ACC112 (cell line): Measurements from ENCODE around the gene TMEM42.
"Not testable (repeated sequence)": the region's sequence is repeated elsewhere in the genome, so short reads cannot be mapped to it uniquely, and the experiment has no call there.

ENCODE experiments used
- H2AFZ ChIP-seq: fragments of 200-600 bp; sonication (generic); one replicate; pipeline ENCODE4 v1.6.0; 2017; ENCODE audit warnings: antibody characterized with exemption, low read length; ENCODE audit not compliant: unreplicated experiment
- H3K27ac ChIP-seq: fragments of 200-600 bp; sonication (generic); 2 replicates; pipeline ENCODE4 v1.5.1; 2014; ENCODE audit warnings: low read depth, mild to moderate bottlenecking, antibody characterized with exemption, low read length, moderate library complexity
- H3K27me3 ChIP-seq: fragments of 200-600 bp; sonication (generic); 2 replicates; pipeline ENCODE4 v1.6.1; 2014; ENCODE audit warnings: mild to moderate bottlenecking, antibody characterized with exemption, low read length, moderate library complexity, mixed read lengths; ENCODE audit not compliant: insufficient read depth
- H3K36me3 ChIP-seq: fragments of 200-600 bp; sonication (generic); 2 replicates; pipeline ENCODE4 v1.6.1; 2016; ENCODE audit warnings: mild to moderate bottlenecking, antibody characterized with exemption, low read length, moderate library complexity, mixed read lengths; ENCODE audit not compliant: insufficient read depth
- H3K4me1 ChIP-seq: fragments of 200-600 bp; sonication (generic); one replicate; pipeline ENCODE4 v1.6.1; 2016; ENCODE audit warnings: low read length, mixed read lengths; ENCODE audit not compliant: insufficient read depth, unreplicated experiment, control insufficient read depth
- H3K4me3 ChIP-seq: fragments of 200-600 bp; sonication (generic); 2 replicates; pipeline ENCODE4 v1.5.1; 2014; ENCODE audit warnings: mild to moderate bottlenecking, low read depth, low read length
- H3K79me2 ChIP-seq: fragments of 200-600 bp; sonication (generic); one replicate; pipeline ENCODE4 v1.6.0; 2016; ENCODE audit warnings: low read length; ENCODE audit not compliant: control insufficient read depth, unreplicated experiment, insufficient read depth

The TMEM42 gene

DNA sequence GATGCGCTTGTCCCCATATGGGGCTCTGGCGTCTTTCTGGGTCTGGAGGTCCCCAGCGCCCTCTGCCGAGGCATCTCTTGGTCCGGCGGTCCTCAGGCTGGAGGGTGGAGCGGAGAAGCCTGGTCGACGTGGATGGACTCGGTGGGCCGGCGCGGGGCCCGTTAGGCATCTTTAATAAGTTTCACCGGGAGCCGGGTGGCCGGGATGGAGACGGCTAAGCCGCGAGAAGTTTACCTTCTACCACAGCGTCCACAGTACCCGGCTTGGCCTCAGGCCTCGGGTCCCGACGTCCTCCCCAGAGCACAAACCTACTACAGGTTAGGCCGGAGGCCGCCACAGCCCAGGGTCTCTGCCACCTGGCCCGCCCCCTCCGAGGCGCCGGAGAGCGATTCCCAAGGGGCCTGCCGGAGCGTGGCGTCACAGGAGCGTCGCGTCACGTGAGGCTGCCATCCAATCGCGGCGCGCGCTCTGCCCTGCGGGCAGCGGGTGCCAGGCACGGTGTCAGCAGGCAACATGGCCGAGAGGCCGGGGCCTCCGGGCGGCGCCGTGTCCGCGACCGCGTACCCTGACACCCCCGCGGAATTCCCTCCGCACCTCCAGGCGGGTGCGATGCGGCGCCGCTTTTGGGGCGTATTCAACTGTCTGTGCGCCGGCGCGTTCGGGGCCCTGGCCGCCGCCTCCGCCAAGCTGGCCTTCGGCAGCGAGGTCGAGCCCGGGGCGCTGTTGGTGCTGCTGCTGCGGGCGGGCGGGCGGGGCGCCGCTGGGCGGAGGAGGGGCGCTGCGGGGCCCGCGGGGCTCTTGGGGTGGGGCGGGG, at the start of gene TMEM42:
TMEM42 (plus strand) TSS at position 501 of the 814 bp plus-strand sequence; CDS start at position 514, 13 bp downstream.
- H3K27ac ChIP-seq = peak within 1 kb of the TSS; percentile 74
- peak within 1 kb of the TSS; percentile 81 for H3K4me3 ChIP-seq
- H3K27me3 ChIP-seq = no peaks in the 10 kb centered on the region
- H3K36me3 ChIP-seq = peaks cover 19% of the 10 kb centered on the region; the same call in 1 of the 2 replicates
- H3K4me1 ChIP-seq = peaks cover 6% of the 10 kb centered on the region
- peak within 1 kb of the TSS; percentile 48 for H2AFZ ChIP-seq
- H3K79me2 ChIP-seq = peaks cover 21% of the 10 kb centered on the region

DNA sequence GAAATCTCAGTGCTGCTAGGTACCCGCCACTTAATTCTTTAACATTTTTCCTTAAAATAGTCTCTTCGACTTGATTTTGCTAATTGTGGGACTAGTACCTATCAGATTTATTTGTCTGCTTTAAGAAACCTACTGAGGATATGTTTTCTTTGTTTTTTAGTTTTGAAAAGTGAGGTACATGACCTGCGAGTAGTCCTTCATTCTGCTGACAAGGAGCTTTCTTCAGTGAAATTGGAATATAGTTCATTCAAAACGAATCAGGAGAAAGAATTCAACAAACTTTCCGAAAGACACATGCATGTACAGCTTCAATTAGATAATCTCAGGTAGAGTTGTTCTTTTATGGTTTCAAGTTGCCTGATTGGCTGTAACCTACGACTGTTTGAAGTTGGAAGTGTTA, 47.0 kb upstream of the TMEM42 start:
- no peak overlapping the region for H3K4me3 ChIP-seq
- no peak overlapping the region for H2AFZ ChIP-seq
- H3K79me2 ChIP-seq = no peaks in the 10 kb centered on the region
- H3K27me3 ChIP-seq = no peaks in the 10 kb centered on the region
- no peak overlapping the region for H3K27ac ChIP-seq
- H3K4me1 ChIP-seq = no peaks in the 10 kb centered on the region
- peaks cover 9% of the 10 kb centered on the region for H3K36me3 ChIP-seq

DNA sequence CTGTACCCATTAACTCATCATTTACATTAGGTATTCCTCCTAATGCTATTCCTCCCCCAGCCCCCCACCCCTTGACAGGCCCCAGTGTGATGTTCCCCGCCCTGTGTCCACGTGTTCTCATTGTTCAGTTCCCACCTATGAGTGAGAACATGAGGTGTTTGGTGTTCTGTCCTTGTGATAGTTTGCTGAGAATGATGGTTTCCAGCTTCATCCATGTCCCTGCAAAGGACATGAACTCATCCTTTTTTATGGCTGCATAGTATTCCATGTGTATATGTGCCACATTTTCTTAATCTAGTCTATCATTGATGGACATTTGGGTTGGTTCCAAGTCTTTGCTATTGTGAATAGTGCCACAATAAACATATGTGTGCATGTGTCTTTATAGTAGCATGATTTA, 45.4 kb upstream of the TMEM42 start:
- H3K4me1 ChIP-seq, H3K79me2 ChIP-seq, H2AFZ ChIP-seq, H3K36me3 ChIP-seq, H3K27ac ChIP-seq, H3K4me3 ChIP-seq, H3K27me3 ChIP-seq: not testable (repeated sequence)

DNA sequence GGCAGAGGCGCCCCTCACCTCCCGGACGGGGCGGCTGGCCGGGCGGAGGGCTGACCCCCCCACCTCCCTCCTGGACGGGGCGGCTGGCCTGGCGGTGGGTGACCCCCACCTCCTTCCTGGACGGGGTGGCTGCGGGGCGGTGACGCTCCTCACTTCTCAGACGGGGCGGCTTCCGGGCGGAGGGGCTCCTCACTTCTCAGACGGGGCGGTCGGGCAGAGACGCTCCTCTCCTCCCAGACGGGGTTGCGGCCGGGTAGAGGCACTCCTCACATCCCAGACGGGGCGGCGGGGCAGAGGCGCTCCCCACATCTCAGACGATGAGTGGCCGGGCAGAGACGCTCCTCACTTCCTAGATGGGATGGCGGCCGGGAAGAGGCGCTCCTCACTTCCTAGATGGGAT, 40.5 kb upstream of the TMEM42 start:
- H3K27me3 ChIP-seq, H3K79me2 ChIP-seq, H2AFZ ChIP-seq, H3K36me3 ChIP-seq, H3K27ac ChIP-seq, H3K4me3 ChIP-seq: not testable (repeated sequence)
- peaks cover 16% of the 10 kb centered on the region for H3K4me1 ChIP-seq

DNA sequence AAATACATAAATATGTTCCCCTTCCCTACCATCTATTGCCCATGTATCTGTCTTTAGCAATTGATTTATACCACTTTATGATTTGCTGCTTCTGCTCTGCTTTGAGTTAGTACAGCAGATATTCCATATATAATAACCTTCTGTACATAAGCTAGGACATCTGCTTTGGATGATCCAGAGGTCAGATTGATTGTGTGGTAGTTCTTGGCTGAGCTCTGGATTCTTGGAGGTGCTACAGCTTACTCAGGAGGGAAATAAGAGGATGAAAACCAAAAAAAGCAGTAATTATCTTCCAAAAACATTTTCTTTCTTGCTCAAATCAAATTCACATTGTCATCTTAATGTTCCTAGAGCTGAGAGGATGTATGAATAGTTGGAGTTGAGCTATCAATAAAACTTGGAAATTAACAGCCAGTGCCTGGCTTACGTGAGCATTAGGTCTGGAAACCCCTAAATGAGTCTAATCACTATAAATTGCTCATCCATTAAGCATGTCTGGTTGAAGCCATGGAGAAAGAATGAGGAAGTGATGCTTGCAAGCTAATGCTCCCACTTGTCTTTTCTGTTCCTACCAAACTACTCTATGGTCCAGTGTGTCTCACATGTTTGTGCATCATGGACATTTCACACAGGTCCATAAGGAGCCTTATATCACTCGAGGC, 36.3 kb upstream of the TMEM42 start:
- H3K27ac ChIP-seq = no peak overlapping the region
- H3K79me2 ChIP-seq = no peaks in the 10 kb centered on the region
- no peaks in the 10 kb centered on the region for H3K27me3 ChIP-seq
- peaks cover 10% of the 10 kb centered on the region for H3K36me3 ChIP-seq
- peaks cover 16% of the 10 kb centered on the region for H3K4me1 ChIP-seq
- no peak overlapping the region for H3K4me3 ChIP-seq
- H2AFZ ChIP-seq = no peak overlapping the region

DNA sequence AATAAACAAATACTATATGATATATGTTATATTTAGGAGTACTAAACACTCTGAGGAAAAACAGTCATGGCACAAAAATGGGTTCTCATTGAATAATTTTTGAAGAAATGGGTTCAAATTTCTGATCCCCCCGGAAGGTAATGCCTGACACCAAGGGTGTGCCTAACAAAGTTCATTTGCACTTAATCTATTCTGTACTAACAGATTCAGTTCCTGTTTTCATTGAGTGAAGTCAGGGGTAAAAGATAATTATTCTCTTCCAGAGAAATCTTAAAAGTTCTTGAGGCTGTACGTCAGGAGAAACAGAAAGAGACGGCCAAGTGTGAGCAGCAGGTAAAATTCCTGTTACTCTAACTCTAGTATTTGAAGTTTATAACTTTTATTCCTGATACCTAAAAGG, 34.5 kb upstream of the TMEM42 start:
- Histone ChIP-seq H3K4me3 (no peak overlapping the region), H3K27me3 (no peaks in the 10 kb centered on the region), H3K36me3 (peaks cover 14% of the 10 kb centered on the region), H2AFZ (no peak overlapping the region), H3K79me2 (no peaks in the 10 kb centered on the region), H3K4me1 (peaks cover 16% of the 10 kb centered on the region), H3K27ac (no peak overlapping the region)

DNA sequence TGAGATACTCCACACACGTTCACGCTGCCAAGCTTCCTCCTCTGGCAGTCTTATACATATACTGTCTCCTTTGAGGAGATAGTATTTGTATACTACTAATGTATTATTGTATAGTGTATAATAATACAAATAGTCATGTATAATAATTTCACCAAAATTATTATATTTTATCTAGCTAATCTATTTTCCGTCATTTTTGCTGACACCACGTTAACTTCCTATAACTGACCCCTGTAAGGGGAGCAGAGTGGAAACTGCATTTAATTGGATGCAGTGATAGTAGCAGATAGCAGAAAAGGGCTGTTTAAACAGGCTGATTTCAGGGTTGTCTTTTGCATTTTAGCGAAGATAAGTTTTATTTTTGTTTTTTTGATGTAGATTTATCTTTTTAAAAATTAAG, 30.5 kb upstream of the TMEM42 start:
- H3K27ac ChIP-seq = no peak overlapping the region

DNA sequence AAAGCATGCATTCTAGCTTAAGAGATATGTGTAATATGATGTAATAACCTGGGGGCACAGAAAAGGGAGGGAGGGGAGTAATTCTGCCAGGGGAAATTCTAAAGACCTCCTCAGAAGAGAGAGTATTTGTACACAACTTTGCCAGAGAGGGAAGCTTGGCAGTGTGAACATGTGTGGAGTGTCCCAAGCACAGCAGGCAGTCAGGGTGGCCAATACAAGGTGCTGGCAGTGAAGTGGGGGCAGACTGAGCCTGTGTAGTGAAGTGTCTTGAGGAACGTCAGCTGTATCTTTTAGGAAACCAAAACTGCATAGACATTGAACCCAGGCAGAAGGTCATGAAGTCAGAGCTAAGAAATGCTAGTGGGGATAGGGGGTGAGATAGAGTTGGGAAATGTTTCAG, 29.7 kb upstream of the TMEM42 start:
- Histone ChIP-seq H3K36me3 (peaks cover 21% of the 10 kb centered on the region), H3K27me3 (no peaks in the 10 kb centered on the region), H3K27ac (no peak overlapping the region), H3K79me2 (no peaks in the 10 kb centered on the region), H3K4me1 (no peaks in the 10 kb centered on the region), H3K4me3 (no peak overlapping the region), H2AFZ (no peak overlapping the region)

More for the DNA sequence above, 30.5 kb upstream of the TMEM42 start:
- H3K36me3 ChIP-seq = peaks cover 14% of the 10 kb centered on the region
- H2AFZ ChIP-seq = no peak overlapping the region
- no peak overlapping the region for H3K4me3 ChIP-seq
- no peaks in the 10 kb centered on the region for H3K4me1 ChIP-seq
- H3K79me2 ChIP-seq = no peaks in the 10 kb centered on the region
- H3K27me3 ChIP-seq = no peaks in the 10 kb centered on the region

DNA sequence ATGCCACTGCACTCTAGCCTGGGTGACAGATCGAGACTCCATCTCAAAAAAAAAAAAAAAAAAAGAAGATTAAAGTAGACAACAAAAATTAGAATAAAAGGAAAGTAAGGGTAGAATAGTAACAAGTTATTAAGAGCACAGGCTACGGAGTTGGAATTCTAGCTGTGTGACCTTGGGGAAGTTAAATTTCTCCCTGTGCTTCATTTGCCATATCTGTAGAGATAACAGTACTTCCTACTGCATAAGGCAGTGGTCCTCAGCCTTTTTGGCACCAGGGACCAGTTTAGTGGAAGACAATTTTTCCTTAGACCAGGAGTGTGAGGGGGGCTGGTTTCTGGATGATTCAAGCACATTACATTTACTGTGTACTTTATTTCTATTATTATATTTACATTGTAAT, 28.7 kb upstream of the TMEM42 start:
- H3K27me3 ChIP-seq = no peaks in the 10 kb centered on the region
- H2AFZ ChIP-seq = no peak overlapping the region
- no peaks in the 10 kb centered on the region for H3K79me2 ChIP-seq
- no peaks in the 10 kb centered on the region for H3K4me1 ChIP-seq
- H3K27ac ChIP-seq = no peak overlapping the region
- H3K4me3 ChIP-seq = no peak overlapping the region
- peaks cover 29% of the 10 kb centered on the region for H3K36me3 ChIP-seq

DNA sequence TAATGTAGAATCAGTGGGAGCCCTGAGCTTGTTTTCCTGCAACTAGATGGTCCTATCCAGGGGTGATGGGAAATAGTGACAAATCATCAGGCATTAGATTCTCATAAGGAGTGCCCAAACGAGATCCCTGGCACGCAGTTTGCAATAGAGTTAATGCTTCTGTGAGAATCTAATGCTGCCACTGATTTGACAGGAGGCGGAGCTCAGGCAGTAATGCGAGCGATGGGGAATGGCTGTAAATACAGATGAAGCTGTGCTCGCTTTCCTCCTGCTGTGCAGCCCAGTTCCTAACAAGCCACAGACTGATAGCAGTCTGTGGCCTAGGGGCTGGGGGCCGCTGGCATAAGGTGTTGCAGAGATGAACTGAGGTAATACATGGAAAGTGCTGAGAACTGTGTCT, 28.3 kb upstream of the TMEM42 start:
- Histone ChIP-seq H3K4me3 (no peak overlapping the region), H3K27ac (no peak overlapping the region), H3K79me2 (no peaks in the 10 kb centered on the region), H3K27me3 (no peaks in the 10 kb centered on the region), H2AFZ (no peak overlapping the region), H3K36me3 (peaks cover 29% of the 10 kb centered on the region), H3K4me1 (no peaks in the 10 kb centered on the region)

DNA sequence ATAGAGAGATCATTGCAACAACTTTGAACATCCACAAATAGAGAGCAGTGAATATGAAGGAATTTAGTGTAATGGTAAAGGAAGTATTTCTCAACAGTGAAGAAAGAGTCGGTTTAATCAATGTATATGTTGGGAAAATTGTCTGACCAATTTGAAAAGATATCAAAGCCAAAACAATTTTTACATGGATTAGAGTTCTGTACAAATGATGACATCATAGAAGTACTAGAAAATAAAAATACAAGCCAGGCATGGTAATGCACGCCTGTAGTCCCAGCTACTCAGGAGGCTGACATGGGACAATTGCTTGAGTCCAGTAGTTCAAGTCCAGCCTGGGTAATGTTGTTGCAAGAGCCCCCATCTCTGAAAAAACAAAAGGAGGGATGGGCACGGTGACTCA, 26.0 kb upstream of the TMEM42 start:
- Histone ChIP-seq H3K36me3 (peaks cover 34% of the 10 kb centered on the region), H3K79me2 (no peaks in the 10 kb centered on the region)

More for the DNA sequence above, 26.0 kb upstream of the TMEM42 start:
- H3K4me3 ChIP-seq = no peak overlapping the region
- H3K4me1 ChIP-seq = no peaks in the 10 kb centered on the region
- no peak overlapping the region for H3K27ac ChIP-seq
- no peak overlapping the region for H2AFZ ChIP-seq
- no peaks in the 10 kb centered on the region for H3K27me3 ChIP-seq
